Measurements from ENCODE around the gene PDSS2. TPM values are rescaled to one million over a fixed set of nuclear protein-coding genes. Genes with fewer than 3 reads are reported as not detected.

The PDSS2 gene
- total and polyA plus RNA-seq, 2 of the 8 experiments (the other 6 are each of a cell fraction or from before 2014, with no cell fraction given), result 10.7 to 16.1 TPM

GRCh38 chr6:107401573-107401972 lies 57.8 kb downstream of the PDSS2 start:
- H3K79me2 ChIP-seq (ENCODE audit: control insufficient read depth in 1 of 2, insufficient read depth in 2 of 2, low read length in 2 of 2), result peaks cover 0 to 9% of the 10 kb centered on the region in 2 experiments; a peak in 2 of 4 replicates
- no peak overlapping the region for H3K27ac ChIP-seq (ENCODE audit: low read depth, low read length)
- no peaks in the 10 kb centered on the region; a peak in 1 of 4 replicates for H3K9me3 ChIP-seq (ENCODE audit: insufficient read depth in 2 of 2, low read depth in 1 of 2, low read length in 1 of 2)
- H3K4me2 ChIP-seq (ENCODE audit: insufficient read depth in 1 of 2, low read depth in 2 of 2, low read length in 2 of 2), result no peak overlapping the region
- H3K23ac ChIP-seq (ENCODE audit: insufficient read length), result no peak overlapping the region
- no peak overlapping the region for H4K5ac ChIP-seq (ENCODE audit: insufficient read length, low read depth, low read length)
- H4K20me1 ChIP-seq (replicated peaks in 1 of 2; ENCODE audit: control insufficient read depth in 1 of 2, insufficient read depth in 2 of 2, low read length in 2 of 2), result peaks cover 0 to 1% of the 10 kb centered on the region in 2 experiments
- H2BK120ac ChIP-seq (replicated peaks; ENCODE audit: low read depth, low read length), result no peak overlapping the region
- H3K9ac ChIP-seq (replicated peaks in 1 of 4; ENCODE audit: extremely low read depth in 1 of 4, low read depth in 3 of 4, low read length in 3 of 4), result no peak overlapping the region
- no peak for DNase-seq (ENCODE audit: low read depth in 1 of 2, low spot score in 2 of 2)
- peaks cover 0 to 3% (median 0%) of the 10 kb centered on the region in 4 experiments; a peak in 2 of 7 replicates for H3K4me1 ChIP-seq (replicated peaks in 1 of 4; ENCODE audit: control insufficient read depth in 3 of 4, insufficient read depth in 4 of 4, low read length in 3 of 4)
- no peak overlapping the region for H4K8ac ChIP-seq (ENCODE audit: extremely low read depth, insufficient read depth, low read length)
- H3K79me1 ChIP-seq (ENCODE audit: low read depth, low read length), result no peaks in the 10 kb centered on the region; the same call in 1 of the 2 replicates
- no peak overlapping the region for H4K91ac ChIP-seq (replicated peaks; ENCODE audit: insufficient read length, low read length)
- H2BK20ac ChIP-seq (ENCODE audit: low read length), result no peak overlapping the region
- H2BK5ac ChIP-seq (ENCODE audit: low read depth, low read length), result no peak overlapping the region
- 100% methylated on average over 1 of the region's 1 CpG; no CpG with 5 or more reads in 1 of the 2 experiments for WGBS, 2 experiments (ENCODE audit: extremely low coverage in 1 of 2, insufficient coverage in 1 of 2, insufficient read length in 1 of 2, insufficient replicate concordance in 2 of 2, low coverage in 1 of 2, low lambda C conversion rate in 2 of 2, missing lambda C conversion rate in 1 of 2)
- no peaks in the 10 kb centered on the region for H3K23me2 ChIP-seq (ENCODE audit: low read depth, low read length)
- no peak overlapping the region for H2BK15ac ChIP-seq (ENCODE audit: low read length)
- POLR2A ChIA-PET (ENCODE audit: partially characterized antibody), result no interaction called here
- H2AK5ac ChIP-seq (ENCODE audit: low read depth, low read length), result no peak overlapping the region
- no peaks in the 10 kb centered on the region for H3K36me3 ChIP-seq (ENCODE audit: control insufficient read depth in 2 of 4, insufficient read depth in 4 of 4, low read length in 3 of 4)
- H3K18ac ChIP-seq (ENCODE audit: extremely low read depth, low read length), result no peak overlapping the region
- no peak overlapping the region for H2AFZ ChIP-seq (ENCODE audit: low read length)
- no peak overlapping the region for H3K4ac ChIP-seq (replicated peaks; ENCODE audit: insufficient read length, low read depth, low read length)
- no peak overlapping the region for H3K4me3 ChIP-seq (ENCODE audit: extremely low read depth in 1 of 4, insufficient read depth in 2 of 4, low read depth in 3 of 4, low read length in 4 of 4)
- FAIRE-seq, result no peak
- H2BK12ac ChIP-seq (ENCODE audit: low read depth, low read length), result no peak overlapping the region
- CTCF ChIA-PET (ENCODE audit: partially characterized antibody), result interaction anchor here (0.8 kb wide), 1 partner anchor 18 kb away, joined by 3 read pairs; no protein-coding TSS in a partner anchor
- no peak overlapping the region for H3K56ac ChIP-seq (replicated peaks; ENCODE audit: insufficient read length, low read depth, low read length)
- no peak overlapping the region for H3K14ac ChIP-seq (ENCODE audit: insufficient read length)
- H3K27me3 ChIP-seq (replicated peaks in 1 of 4; ENCODE audit: control insufficient read depth in 3 of 4, extremely low read depth in 1 of 4, insufficient read depth in 3 of 4, low read length in 3 of 4), result no peaks in the 10 kb centered on the region
- TF ChIP-seq CREB1 (IDR thresholded peaks at IDR 0.05) (no peak), CTBP2 (IDR thresholded peaks at IDR 0.05; ENCODE audit: borderline replicate concordance, insufficient read depth, insufficient read length, low read length) (no peak), TAF1 (IDR thresholded peaks at IDR 0.05; ENCODE audit: low read depth, low read length) (no peak), YY1 (IDR thresholded peaks at IDR 0.05; ENCODE audit: low read depth, low read length) (no peak), POLR2AphosphoS5 (IDR thresholded peaks at IDR 0.05; ENCODE audit: low read depth, low read length) (no peak), SAP30 (IDR thresholded peaks at IDR 0.05; ENCODE audit: insufficient read depth, insufficient replicate concordance, low read length) (no peak), NANOG (IDR thresholded peaks at IDR 0.05; ENCODE audit: insufficient read depth, low read depth, low read length, poor library complexity, severe bottlenecking) (no peak), SP2 (IDR thresholded peaks at IDR 0.05; ENCODE audit: low read length) (no peak)
